Measurements from ENCODE around the gene CDON.

DNA sequence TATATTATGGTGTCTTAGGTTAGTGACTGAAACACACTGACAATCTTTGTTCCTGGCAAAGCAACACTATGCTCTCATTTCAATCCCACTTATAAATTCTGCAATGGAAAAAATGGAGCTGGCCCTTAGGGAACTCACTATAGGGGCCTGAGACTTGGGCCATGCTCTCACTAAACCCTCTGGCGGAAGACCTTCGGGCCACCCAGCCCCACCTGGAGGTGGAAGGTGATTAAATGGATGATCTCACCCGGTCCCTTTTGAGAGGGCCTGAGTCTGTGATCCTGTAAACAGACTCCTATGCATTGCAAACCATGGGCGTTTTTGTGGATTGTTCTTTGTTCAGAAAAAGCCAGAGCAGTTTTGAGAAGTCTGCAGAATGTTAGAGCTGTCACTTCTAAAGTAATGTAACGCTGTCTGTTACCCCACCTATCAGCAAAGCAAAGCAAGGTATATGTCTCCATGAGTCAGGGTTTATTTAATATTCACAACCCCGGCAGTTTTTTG is 17.0 kb upstream of the CDON start:
- TF ChIP-seq, protein P1, sequence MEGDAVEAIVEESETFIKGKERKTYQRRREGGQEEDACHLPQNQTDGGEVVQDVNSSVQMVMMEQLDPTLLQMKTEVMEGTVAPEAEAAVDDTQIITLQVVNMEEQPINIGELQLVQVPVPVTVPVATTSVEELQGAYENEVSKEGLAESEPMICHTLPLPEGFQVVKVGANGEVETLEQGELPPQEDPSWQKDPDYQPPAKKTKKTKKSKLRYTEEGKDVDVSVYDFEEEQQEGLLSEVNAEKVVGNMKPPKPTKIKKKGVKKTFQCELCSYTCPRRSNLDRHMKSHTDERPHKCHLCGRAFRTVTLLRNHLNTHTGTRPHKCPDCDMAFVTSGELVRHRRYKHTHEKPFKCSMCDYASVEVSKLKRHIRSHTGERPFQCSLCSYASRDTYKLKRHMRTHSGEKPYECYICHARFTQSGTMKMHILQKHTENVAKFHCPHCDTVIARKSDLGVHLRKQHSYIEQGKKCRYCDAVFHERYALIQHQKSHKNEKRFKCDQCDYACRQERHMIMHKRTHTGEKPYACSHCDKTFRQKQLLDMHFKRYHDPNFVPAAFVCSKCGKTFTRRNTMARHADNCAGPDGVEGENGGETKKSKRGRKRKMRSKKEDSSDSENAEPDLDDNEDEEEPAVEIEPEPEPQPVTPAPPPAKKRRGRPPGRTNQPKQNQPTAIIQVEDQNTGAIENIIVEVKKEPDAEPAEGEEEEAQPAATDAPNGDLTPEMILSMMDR (IDR thresholded peaks at IDR 0.05; ENCODE audit: borderline replicate concordance, extremely low read depth, low read length, poor library complexity, severe bottlenecking) = no peak
- no peak for TF ChIP-seq EZH2 (IDR thresholded peaks at IDR 0.05; ENCODE audit: borderline replicate concordance, low read depth, low read length, severe bottlenecking)

Data from DND-41 (cell line).